GM21423 (cell line): ENCODE data around the gene SOX5.
"Not testable (repeated sequence)": the region's sequence is repeated elsewhere in the genome, so short reads cannot be mapped to it uniquely, and the experiment has no call there.

Experiments used
- ATAC-seq: cut with Tn5 transposase; IDR thresholded peaks from one replicate; pipeline ENCODE4 v1.9.1; 2021; ENCODE audit warnings: mild to moderate bottlenecking, moderate library complexity; ENCODE audit not compliant: unreplicated experiment

The SOX5 gene

DNA sequence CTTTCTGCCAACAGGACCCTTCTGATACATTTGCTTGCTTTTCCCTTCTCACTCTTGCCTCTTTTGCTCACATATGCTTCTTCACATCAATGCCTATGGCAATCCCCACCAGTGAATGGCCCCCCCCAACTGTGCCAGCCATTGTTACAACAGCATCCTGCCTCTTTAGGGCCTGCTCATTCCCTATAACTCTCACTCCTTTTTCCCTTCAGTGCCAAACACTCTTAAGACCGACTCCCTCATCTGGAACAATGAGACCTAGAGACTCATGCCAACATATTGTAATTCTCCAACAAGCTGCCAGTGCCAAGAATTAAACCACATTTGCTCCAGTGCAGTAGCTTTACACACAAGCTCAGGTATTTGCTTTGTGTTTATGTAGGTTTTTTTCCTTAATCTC is 189.0 kb downstream of the SOX5 start:
- ATAC-seq = no peak

DNA sequence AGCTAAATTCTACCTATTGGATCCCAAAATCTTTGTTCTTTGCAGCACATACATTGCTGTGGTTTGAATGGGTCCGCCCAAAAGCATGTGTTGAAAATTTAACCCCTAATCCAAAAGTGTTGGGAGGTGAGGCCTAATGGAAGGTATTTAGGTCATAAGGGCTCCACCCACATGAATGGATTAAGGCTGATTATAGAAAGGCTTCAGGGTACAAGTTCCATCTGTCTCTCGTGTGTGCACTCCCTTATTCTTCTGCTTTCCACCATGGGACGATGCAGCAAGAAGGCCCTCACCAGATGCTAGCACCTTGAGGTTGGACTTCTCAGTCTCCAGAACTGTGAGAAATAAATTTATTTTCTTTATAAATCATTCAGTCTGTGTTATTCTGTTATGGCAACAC is 190.9 kb downstream of the SOX5 start:
- ATAC-seq = no peak

DNA sequence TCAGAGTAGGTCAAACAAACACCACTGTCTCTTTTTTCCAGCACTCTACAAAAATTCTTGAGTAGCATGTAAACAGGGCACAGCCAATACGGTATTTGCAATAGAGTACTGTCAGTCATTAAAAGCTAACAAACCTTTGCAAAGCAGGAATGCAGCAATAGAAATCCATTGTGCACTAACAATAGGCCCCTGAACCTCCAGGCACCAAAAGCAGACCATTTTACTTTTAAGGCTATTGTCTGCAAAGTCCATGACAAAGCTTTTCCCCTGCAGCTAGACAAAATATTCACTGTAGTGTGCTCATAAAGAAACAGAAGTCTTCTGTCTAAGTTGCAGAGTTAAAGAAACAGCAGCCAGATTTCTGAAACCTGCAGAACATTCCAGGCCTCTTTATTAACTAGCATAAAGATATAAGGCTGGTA is 191.9 kb downstream of the SOX5 start:
- ATAC-seq = no peak

DNA sequence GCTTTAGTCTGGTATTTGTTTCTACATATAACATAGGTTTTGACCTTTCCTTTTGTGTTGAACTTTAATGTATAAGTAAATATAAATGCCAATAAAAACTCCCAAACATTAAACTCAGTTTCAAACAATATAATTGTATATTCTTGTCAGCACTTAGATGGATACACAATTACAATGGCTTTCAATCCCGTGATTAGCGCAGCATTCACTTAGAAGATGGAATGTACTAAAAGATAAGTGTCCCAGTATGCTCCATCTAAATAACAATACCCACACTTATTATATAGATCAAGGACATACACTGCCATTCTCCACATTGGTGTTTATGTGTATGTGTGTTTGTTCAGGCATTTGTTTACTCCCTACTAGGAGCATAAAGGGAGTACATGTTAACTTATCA is 193.1 kb downstream of the SOX5 start:
- no peak for ATAC-seq

DNA sequence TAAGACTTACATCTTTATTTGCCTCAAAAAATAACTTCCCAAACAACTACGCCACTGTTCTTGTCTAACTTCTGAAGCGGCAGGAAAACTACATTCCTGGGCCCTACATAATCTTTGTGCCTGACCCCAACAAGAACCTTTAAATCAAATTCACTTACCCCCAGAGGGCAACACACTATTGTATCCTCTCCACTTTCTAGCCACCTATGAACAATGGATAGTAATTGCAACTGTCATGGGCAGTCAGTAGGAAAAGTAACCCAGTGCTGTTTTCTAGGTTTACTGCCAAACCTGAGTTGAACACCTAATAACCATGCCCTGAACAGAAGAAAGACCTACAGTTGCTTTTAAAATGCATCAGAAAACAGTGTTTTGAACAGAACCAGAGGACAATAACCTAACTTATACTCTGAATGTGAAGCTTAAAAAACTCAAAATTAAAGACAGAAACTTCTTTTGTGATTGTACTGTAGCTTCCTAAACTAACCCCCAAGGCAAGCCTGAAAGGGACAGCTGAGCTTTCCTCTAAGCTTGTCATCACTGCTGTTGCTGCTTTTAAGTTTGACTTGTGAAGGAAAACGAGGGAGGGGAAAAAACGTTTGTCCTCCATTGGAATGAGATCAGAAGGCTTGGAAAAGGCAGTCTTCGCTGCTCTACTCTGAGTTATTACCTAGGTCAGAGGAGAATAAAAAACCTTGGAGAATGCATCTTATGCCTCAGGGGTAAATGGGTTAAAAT is 195.7 kb downstream of the SOX5 start:
- ATAC-seq = no peak

DNA sequence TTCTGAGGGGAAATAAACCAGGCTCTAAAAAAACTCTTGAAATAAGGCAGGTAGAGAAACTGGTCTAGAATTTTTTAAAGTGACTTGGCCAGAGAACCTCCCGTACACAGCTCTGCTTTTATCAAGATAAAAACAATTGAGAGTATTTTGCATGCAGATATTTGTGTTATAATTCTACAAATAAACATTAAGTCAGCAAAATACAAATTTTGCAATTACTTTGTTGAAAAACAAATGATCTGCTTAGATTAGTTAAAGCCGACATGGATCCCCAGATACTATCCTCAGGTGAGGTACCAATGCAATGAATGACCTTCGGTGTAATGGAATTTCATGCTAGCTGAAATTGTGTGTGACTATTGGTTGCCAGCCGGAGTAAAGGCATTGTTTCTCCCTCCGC is 197.2 kb downstream of the SOX5 start:
- ATAC-seq = no peak

DNA sequence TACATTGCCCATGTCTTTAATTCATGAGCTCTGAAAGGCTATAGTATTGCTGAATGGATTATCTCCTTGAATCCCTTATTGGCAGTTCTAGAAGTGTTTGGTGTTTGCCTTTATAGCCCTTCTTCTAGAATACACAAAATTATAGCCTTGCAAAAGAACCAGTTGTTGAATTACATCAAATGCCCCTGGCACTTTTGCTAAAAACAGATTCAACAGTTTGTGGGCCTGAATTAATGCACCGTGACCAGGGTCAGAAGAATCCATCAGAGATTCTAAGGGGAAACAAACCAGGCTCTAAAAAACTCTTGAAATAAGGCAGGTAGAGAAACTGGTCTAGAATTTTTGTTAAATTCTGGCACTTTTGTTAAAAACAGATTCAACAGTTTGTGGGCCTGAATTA is 197.8 kb downstream of the SOX5 start:
- ATAC-seq = no peak

DNA sequence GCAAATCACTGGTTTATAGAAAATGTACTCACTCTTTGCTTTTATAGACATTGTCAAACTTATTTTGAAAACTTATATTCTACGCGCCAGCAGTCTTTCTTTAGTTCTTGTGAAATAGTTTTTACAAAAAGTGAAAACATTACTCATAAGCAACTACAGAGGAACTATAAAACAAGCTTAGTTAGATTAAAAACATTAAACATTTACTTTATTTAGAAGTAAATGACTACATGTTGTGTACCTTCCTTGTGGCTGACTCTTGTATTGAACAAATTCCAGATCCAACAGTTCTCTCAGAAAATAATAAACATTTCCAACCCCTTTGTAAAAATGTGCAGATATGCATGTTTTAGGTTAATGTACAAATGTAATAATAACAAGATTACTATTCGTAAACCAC is 198.5 kb downstream of the SOX5 start:
- no peak for ATAC-seq

DNA sequence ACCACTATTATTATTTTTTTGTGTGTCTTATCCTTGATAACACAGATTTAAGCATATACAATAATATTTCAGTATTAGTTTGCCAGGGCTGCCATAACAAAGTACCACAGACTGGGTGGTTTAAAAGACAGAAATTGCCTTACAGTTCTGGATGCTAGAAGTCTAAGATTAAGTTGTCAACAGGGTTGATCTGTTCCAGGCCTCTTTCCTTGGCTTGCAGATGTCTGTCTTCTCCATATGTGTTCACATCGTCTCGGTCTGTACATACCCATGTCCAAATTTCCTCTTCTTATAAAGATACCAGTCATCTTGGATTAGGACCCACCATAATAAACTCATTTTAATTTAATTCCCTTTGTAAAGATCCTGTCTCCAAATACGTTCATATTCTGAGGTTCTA is 204.8 kb downstream of the SOX5 start:
- ATAC-seq = no peak

DNA sequence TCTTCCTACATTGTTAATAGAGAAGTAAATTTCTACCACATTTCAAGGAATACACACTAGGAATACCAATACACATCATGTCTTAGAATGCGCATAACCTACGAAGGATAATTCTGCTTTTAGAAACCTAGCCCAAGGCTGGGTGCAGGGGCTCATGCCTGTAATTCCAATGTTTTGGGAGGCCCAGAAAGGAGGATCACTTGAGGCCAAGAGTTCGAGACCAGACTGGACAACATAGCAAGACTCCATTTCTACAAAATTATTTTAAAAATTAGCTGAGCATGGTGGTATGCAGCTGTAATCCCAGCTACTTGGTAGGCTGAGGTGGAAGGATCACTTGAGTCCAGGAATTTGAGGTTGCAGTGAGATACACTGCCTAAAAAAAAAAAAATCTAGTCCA is 206.9 kb downstream of the SOX5 start:
- no peak for ATAC-seq

DNA sequence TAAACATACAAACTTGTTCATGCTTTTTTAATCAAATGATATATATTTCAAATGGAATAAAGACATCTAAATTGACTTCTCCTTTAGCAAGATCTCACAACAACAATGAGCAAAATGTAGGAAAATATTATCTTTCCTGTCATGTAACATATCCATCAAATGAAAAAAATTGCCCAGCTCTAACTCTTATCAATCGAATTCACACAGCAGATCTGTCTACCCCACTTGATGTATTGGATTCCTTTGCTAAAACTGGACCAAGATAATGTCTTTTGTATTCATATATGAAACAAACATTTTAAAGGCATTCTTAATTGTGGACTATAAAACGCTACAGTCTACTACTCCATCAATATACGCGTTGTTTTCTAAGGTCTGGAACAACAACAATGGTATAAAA is 218.0 kb downstream of the SOX5 start:
- ATAC-seq = no peak

DNA sequence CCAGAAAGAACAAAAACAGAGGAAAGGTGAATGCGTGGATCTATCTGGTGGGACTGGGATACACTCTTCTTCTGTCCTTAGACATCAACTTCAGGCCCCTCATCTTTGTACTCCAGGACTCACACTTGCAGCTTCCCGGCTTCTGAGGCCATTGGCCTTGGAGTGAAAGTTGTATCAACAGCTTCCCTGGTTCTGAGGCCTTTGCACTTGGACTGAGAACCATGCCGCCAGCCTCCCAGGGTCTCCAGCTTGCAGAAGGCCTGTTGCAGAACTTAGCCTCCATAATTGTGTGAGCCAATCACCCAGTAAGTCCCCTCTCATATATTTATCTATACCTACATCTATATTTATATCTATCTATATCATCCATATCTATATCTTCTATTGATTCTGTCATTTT is 218.4 kb downstream of the SOX5 start:
- no peak for ATAC-seq

DNA sequence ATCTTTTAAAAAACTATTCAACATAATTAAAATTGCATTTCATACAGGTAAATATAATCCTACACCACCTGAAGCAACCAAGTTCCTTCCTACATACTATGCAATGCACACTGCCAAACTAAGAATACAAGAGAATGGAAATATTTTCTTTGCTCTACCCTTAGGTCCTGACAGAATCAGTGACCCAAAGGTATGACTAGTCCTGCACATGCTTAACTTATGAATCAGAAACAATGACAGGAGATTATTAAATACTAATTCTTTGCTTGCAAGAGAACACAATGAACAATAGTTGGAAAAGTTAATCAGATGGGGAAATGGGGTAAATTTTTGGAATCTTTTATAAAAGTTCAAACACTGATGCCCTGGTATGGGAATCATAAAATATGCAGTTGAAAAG is 220.1 kb downstream of the SOX5 start:
- ATAC-seq = no peak

DNA sequence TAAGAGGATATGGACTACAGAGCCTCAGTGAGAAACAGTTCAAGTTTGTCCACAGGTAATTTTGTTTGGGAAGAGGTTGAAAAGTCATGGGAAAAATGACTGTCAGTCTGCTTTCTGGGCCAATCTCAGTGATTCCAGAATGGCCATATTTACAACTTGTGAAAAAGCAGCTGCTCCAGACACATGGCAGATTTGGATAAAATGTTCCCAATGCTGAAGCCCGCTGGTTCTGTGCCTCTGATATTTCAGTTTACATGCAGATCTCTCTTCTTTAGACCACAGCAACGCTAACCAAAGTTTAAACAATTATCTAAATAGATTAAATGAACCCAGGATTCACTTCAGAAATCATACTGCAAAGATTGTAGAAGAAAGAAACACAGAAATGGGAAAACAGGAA is 222.8 kb downstream of the SOX5 start:
- no peak for ATAC-seq

DNA sequence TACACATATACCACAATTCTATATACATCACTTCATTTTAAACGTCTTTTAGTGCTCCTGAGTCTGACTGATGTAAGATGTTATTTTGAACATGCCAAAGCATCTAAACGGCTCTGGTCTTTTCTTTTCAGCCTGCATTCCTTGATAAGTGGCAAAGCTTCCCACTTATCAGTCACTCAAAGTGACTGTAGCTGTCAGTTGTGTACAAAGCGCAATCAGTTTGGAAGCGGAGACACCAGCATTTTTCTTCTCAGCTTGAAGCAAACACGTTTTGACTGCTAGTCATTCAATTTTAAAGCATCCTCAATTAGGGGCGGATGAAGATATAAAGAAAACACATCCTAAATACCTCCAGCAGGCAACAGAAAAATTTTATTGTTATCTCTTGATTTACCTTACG is 226.8 kb downstream of the SOX5 start:
- no peak for ATAC-seq

DNA sequence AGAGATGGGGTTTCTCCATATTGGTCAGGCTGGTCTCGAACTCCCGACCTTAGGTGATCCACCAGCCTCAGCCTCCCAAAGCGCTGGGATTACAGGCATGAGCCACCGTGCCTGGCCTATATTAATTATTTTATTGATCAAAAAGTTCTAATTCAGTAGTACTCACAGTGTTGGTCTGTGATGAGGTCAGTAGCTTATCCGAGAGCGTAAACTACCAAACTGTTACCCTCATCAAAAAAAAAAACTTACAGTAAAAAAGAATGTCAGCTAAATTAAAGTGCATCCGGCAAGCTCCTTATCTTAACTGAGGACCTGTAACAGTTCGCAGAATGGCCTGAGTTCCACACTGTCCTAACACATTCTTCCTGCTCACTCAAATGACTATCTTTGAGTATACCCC is 228.2 kb downstream of the SOX5 start:
- ATAC-seq = no peak

DNA sequence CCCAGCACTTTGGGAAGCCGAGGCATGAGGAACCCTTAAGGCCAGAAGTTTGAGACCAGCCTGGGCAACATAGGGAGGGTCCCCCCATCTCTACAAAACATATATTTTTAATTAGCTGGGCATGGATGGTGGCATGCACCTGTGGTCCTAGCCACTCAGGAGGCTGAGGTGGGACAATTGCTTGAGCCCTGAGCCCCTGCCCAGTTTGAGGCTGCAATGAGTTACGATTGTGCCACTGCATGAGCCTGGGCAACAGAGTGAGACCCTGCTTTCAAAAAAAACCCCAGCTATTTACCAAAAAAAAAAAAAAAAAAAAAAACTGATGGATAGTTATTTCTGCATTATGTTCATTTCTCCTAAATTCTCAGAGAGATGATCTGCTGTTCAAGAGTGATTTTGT is 230.0 kb downstream of the SOX5 start:
- ATAC-seq = no peak

DNA sequence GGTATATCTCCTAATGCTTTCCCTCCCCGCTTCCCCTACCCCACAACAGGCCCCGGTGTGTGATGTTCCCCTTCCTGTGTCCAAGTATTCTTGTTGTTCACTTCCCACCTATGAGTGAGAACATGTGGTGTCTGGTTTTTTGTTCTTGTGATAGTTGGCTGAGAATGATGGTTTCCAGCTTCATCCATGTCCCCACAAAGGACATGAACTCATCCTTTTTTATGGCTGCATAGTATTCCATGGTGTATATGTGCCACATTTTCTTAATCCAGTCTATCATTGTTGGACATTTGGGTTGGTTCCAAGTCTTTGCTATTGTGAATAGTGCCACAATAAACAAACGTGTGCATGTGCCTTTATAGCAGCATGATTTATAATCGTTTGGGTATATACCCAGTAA is 239.1 kb downstream of the SOX5 start:
- ATAC-seq = not testable (repeated sequence)

DNA sequence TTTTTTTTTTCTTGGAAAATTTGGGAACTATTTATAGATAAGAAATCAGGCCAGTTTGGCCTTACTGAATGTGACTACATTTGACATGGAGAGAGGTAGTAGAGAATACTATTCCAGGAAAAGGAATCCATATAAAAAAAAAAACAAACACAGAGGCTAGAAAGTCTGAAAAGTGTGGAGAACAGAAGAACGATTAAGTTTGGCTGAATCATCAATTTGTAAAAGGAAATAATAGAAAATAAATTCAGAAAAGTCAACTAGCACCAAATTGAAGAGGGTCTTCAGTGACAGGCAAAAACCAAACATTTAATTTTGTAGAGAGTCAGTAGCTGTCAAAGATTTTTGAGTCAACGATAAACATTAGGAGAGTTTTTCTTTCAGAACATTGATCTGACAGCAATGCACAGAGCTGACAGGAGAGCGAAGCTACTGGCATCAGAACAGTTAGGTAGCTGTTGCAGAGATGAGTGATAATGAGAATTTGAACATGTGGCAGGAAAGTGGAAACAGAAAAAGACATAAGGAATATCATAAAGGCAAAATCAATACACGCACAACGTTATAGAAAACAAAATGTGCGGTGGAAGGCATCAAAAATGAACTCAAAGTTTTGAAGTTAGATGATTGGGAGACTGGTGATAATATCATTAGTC is 241.2 kb downstream of the SOX5 start:
- ATAC-seq = no peak

DNA sequence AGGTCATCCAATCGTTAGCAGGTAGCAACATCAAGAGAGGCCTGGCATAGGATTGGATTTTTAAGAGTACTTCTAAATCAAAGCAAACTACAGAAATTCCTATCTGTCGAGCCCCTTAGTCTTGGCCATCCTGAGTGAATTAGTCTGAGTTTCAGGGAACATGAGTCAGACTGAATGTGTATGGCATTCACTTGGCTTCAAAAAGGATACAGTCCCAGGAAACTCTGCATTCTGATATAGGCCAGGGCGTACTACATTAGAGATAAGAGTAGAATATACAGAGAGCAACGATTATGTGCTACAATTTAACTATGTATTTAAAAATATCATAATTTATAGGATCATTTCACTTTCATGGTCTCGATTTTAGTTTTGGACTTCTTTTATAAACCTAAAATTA is 242.2 kb downstream of the SOX5 start:
- ATAC-seq = no peak

DNA sequence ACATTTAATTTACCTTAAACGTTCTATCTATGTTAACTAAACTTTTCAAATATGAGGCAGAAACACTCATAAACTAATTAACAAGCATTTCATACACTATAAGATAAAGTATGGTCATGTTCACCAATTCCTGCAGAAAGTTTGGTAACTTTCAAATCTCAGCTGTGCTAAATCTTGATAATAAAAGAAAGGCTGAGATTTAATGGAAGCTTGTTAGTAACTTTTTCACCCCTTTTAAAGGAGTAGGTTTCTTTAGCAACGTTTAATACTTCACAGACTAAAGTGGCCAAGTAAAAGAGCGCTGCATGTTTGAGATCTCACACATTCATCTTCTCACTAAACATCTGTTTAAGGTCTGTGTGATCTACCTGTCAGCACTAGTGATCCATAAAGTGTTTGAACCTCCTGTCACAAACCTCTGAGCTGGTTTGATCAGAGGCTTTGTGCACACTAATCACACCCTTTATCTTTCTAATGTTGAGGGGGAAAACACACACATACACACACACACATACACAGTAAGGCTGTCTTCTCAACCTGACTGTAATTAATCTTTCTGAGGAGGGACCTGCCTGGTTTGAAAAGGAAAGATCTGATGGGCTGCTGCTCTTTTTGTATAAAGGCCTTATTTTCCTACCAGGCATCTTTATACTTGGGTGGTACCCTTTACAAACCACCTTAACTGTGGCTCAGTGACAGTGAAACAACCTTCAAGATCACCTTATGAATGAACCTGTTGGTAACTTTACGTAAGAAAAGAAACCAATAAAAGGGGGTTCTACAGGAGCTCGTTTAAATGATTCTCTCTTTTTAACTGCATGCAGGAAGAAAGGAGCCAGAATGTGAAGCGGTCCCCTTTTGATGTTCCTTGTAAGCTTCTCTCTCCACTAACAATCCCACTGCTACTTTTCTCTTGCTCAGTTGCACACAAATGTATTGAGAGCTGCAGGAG is 244.2 kb downstream of the SOX5 start:
- ATAC-seq = no peak

DNA sequence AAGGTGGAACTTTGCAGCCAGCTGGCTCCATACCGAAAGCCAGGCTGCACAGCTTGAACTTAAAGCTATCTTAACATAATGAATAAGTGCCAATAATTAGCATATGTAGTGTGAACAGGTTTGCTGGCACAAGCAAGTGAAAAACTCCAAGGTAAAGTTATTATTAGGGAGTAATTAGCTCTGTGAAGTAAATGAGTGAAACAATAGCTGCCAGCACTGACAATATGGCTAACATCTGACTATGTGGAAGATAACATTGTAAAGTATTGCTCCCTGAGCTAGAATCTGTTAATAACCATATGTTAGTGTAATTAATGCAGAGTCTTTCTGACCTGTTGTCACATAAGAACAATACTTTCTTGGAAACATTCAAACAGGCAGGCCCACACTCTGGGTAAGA is 246.4 kb downstream of the SOX5 start:
- ATAC-seq = no peak
